Brain microvascular endothelial cell (primary cell): Measurements from ENCODE around the gene COA7.

ENCODE experiments used
- DNase-seq: peaks from one replicate; pipeline ENCODE4 v3.0.0-alpha.2; 2020
- H3K27ac ChIP-seq: fragments of 250-450 bp; sonication (Bioruptor Pico); 2 replicates; pipeline ENCODE4 v1.5.1; 2020; ENCODE audit warnings: mild to moderate bottlenecking, moderate library complexity
- H3K27me3 ChIP-seq: fragments of 250-450 bp; sonication (Bioruptor Pico); replicated peaks from 2 replicates; pipeline ENCODE4 v1.5.1; 2020; ENCODE audit warnings: mild to moderate bottlenecking
- H3K36me3 ChIP-seq: fragments of 250-450 bp; sonication (Bioruptor Pico); replicated peaks from 2 replicates; pipeline ENCODE4 v1.5.1; 2020; ENCODE audit warnings: mild to moderate bottlenecking
- H3K4me3 ChIP-seq: 2 replicates; pipeline ENCODE4 v1.5.1; 2011; ENCODE audit warnings: low read depth, mild to moderate bottlenecking, control low read depth, low read length, moderate library complexity
- CTCF ChIP-seq: IDR thresholded peaks from 2 replicates; pipeline ENCODE4 v1.5.1; 2011; ENCODE audit warnings: low read depth, mild to moderate bottlenecking, moderate library complexity, low read length, control low read depth, inconsistent platforms; ENCODE audit errors: missing control alignments
- in situ Hi-C: cut with HindIII; loops from 2 replicates; pipeline ENCODE4 v1.10.0; 2017; ENCODE audit warnings: low sequenced_read_pairs, low pct_ligation_motif_present

Gene COA7

GRCh38 chr1:52635321-52636089 is 62.6 kb downstream of the COA7 start:
- Histone ChIP-seq H3K4me3 (no peak overlapping the region), H3K36me3 (no peaks in the 10 kb centered on the region), H3K27me3 (peaks cover 18% of the 10 kb centered on the region), H3K27ac (no peak overlapping the region)
- in situ Hi-C loops: no loop called here
- TF ChIP-seq CTCF: no peak
- DNase-seq: no peak
